Omental fat pad (tissue), 4 donors: ENCODE data around the gene ARHGEF4. TPM values are rescaled to one million over a fixed set of nuclear protein-coding genes. Genes with fewer than 3 reads are reported as not detected.

Source experiments
- ATAC-seq: fragments of 150-250 bp; one replicate; pipeline ENCODE4 v1.9.1; 2016; ENCODE audit warnings: mild to moderate bottlenecking, moderate library complexity; ENCODE audit not compliant: low FRiP score
- DNase-seq: peaks from one replicate; pipeline ENCODE4 v3.0.0-alpha.2; 2019; ENCODE audit warnings: low spot score
- CTCF ChIP-seq, 3 donors: fragments of 450-650 bp; IDR thresholded peaks; one replicate each; pipeline ENCODE4 v1.5.1; 2016 to 2017; ENCODE audit warnings: antibody characterized with exemption in 3 of 3, mild to moderate bottlenecking in 3 of 3, moderate library complexity in 2 of 3
- total RNA-seq, 4 donors: library from RNA; depleted of rRNA; stranded (reverse); fragments of >200 nt; gene quantifications; one replicate each; pipeline ENCODE4 v1.1.0, GENCODE V29; 2016

Gene ARHGEF4
- total RNA-seq, 4 donors from 2014 or later: 2.0 to 18.0 (median 15.0) TPM

- no peak for DNase-seq
- no peak for ATAC-seq
- TF ChIP-seq CTCF (IDR thresholded peaks at IDR 0.05): no peak
Observed at GRCh38 chr2:130874512-130874911, 37.8 kb downstream of the ARHGEF4 start.

- no peak for TF ChIP-seq CTCF (IDR thresholded peaks at IDR 0.05)
- no peak for ATAC-seq
- DNase-seq: no peak
Observed at GRCh38 chr2:130875935-130876334, 39.2 kb downstream of the ARHGEF4 start.

- no peak for DNase-seq
- TF ChIP-seq CTCF (IDR thresholded peaks at IDR 0.05): no peak
- ATAC-seq: no peak
Observed at GRCh38 chr2:130877258-130877657, 40.5 kb downstream of the ARHGEF4 start.

GRCh38 chr2:130878316-130878715 lies 41.6 kb downstream of the ARHGEF4 start:
- ATAC-seq (no peak), DNase-seq (no peak)
- TF ChIP-seq CTCF (IDR thresholded peaks at IDR 0.05): no peak

- no peak for DNase-seq
- no peak for ATAC-seq
Observed at GRCh38 chr2:130878933-130879332, 42.2 kb downstream of the ARHGEF4 start.

GRCh38 chr2:130882111-130882690 lies 45.5 kb downstream of the ARHGEF4 start:
- ATAC-seq (no peak), DNase-seq (no peak)
- no peak for TF ChIP-seq CTCF (IDR thresholded peaks at IDR 0.05)

More at GRCh38 chr2:130878933-130879332, 42.2 kb downstream of the ARHGEF4 start:
- TF ChIP-seq CTCF (IDR thresholded peaks at IDR 0.05): no peak

- no peak for TF ChIP-seq CTCF (IDR thresholded peaks at IDR 0.05)
- no peak for ATAC-seq
- no peak for DNase-seq
Observed at GRCh38 chr2:130882991-130883390, 46.3 kb downstream of the ARHGEF4 start.
